Sigmoid colon (tissue), 7 donors: Measurements from ENCODE around the gene ESD. TPM values are rescaled to one million over a fixed set of nuclear protein-coding genes. Genes with fewer than 3 reads are reported as not detected.
"Not testable (repeated sequence)": the region's sequence is repeated elsewhere in the genome, so short reads cannot be mapped to it uniquely, and the experiment has no call there.

ENCODE experiments used
- DNase-seq: peaks from one replicate; pipeline ENCODE4 v3.0.0-alpha.2; 2019
- H3K27ac ChIP-seq, 4 donors: fragments of 200-600 bp; sonication (generic); one replicate each; pipeline ENCODE4 v1.5.1; 2016 to 2019; ENCODE audit warnings: mild to moderate bottlenecking in 1 of 4
- H3K27me3 ChIP-seq, 3 donors: fragments of 200-600 bp; sonication (generic); one replicate each; pipeline ENCODE4 v1.5.1; 2019; ENCODE audit warnings: mild to moderate bottlenecking in 1 of 3
- H3K36me3 ChIP-seq, 4 donors: fragments of 200-600 bp; sonication (generic); one replicate each; pipeline ENCODE4 v1.5.1; 2016 to 2019
- H3K4me1 ChIP-seq, 4 donors: fragments of 200-600 bp; sonication (generic); one replicate each; pipeline ENCODE4 v1.5.1; 2017 to 2019
- H3K4me3 ChIP-seq, 4 donors: fragments of 200-600 bp; sonication (generic); one replicate each; pipeline ENCODE4 v1.5.1; 2017 to 2019; ENCODE audit warnings: mild to moderate bottlenecking in 2 of 4, moderate library complexity in 1 of 4
- H3K9me3 ChIP-seq, 4 donors: fragments of 200-600 bp in 3 of 4; sonication (generic) in 3 of 4; one replicate each; pipeline versions ENCODE4 v1.5.1 to v1.6.1; 2013 to 2019
- EP300 ChIP-seq, 4 donors: sonication (generic); formaldehyde crosslinking; IDR thresholded peaks; one replicate each; pipeline ENCODE4 v1.6.1; 2017; ENCODE audit warnings: antibody characterized with exemption in 4 of 4
- POLR2A ChIP-seq, 2 donors: fragments of 450-650 bp; IDR thresholded peaks; one replicate each; pipeline ENCODE4 v1.6.1; 2016; ENCODE audit warnings: antibody characterized with exemption in 2 of 2, mild to moderate bottlenecking in 2 of 2, moderate library complexity in 2 of 2
- POLR2AphosphoS5 ChIP-seq, 4 donors: sonication (generic); formaldehyde crosslinking; IDR thresholded peaks; one replicate each; pipeline ENCODE4 v1.6.1; 2017; ENCODE audit warnings: antibody characterized with exemption in 4 of 4
- WGBS, 2 donors: extraction: QIAGEN DNeasy Blood & Tissue Kit; methylation state at CpG; one replicate each; pipeline ENCODE4 v1.1.7; 2013; 5-methylcytosine and 5-hydroxymethylcytosine counted together
- intact Hi-C: fragments of 100-400 bp; cut with DNase I; formaldehyde crosslinking; loops from one replicate; pipeline ENCODE4 v1.15.1; 2023
- polyA plus RNA-seq, 3 donors: library from polyadenylated mRNA; stranded (reverse); fragments of 200-250 nt; gene quantifications; one replicate each; pipeline ENCODE4 v1.2.3, GENCODE V29; 2013
- total RNA-seq, 4 donors: library from RNA; depleted of rRNA; stranded (reverse); fragments of >200 nt; gene quantifications; one replicate each; pipeline ENCODE4 v1.1.0, GENCODE V29; 2016
- TF ChIP-seq, protein P1 (sequence below), 4 experiments: fragments of 450-650 bp in 3 of 4; fragments of 200-600 bp in 1 of 4; IDR thresholded peaks; one replicate each; pipeline ENCODE4 v1.5.1; 2016 to 2019; ENCODE audit warnings: antibody characterized with exemption in 4 of 4, mild to moderate bottlenecking in 3 of 4, moderate library complexity in 2 of 4
- donor health status: healthy with polysubstance abuse.
- donor health status: Bipolar disorder and iron deficiency.
- donor health status: healthy.

The ESD gene
- total and polyA plus RNA-seq, 7 donors = 89.5 to 150 (median 131) TPM

- no peak overlapping the region for H3K27ac ChIP-seq
Measured at GRCh38 chr13:46761174-46761573, 35.8 kb downstream of the ESD start.

GRCh38 chr13:46759846-46760245, 37.1 kb downstream of the ESD start:
- H3K27me3 ChIP-seq = no peaks in the 10 kb centered on the region
- no peak overlapping the region for H3K27ac ChIP-seq
- H3K9me3 ChIP-seq = no peaks in the 10 kb centered on the region
- 3 to 24% methylated on average over 2 of the region's 2 CpGs for WGBS, 2 donors
- H3K36me3 ChIP-seq = no peaks in the 10 kb centered on the region
- intact Hi-C loops = no loop called here
- H3K4me1 ChIP-seq = no peaks in the 10 kb centered on the region
- TF ChIP-seq POLR2A (IDR thresholded peaks at IDR 0.05) (no peak), EP300 (IDR thresholded peaks at IDR 0.05) (no peak), POLR2AphosphoS5 (IDR thresholded peaks at IDR 0.05) (no peak)
- TF ChIP-seq, protein P1, sequence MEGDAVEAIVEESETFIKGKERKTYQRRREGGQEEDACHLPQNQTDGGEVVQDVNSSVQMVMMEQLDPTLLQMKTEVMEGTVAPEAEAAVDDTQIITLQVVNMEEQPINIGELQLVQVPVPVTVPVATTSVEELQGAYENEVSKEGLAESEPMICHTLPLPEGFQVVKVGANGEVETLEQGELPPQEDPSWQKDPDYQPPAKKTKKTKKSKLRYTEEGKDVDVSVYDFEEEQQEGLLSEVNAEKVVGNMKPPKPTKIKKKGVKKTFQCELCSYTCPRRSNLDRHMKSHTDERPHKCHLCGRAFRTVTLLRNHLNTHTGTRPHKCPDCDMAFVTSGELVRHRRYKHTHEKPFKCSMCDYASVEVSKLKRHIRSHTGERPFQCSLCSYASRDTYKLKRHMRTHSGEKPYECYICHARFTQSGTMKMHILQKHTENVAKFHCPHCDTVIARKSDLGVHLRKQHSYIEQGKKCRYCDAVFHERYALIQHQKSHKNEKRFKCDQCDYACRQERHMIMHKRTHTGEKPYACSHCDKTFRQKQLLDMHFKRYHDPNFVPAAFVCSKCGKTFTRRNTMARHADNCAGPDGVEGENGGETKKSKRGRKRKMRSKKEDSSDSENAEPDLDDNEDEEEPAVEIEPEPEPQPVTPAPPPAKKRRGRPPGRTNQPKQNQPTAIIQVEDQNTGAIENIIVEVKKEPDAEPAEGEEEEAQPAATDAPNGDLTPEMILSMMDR (IDR thresholded peaks at IDR 0.05) = no peak
- H3K4me3 ChIP-seq = no peak overlapping the region
- DNase-seq = no peak

More at GRCh38 chr13:46761174-46761573, 35.8 kb downstream of the ESD start:
- no peaks in the 10 kb centered on the region for H3K36me3 ChIP-seq
- no peak for TF ChIP-seq EP300 (IDR thresholded peaks at IDR 0.05)
- no peak for TF ChIP-seq POLR2A (IDR thresholded peaks at IDR 0.05)
- TF ChIP-seq, protein P1 (IDR thresholded peaks at IDR 0.05) = no peak
- no peak for TF ChIP-seq POLR2AphosphoS5 (IDR thresholded peaks at IDR 0.05)
- no peak overlapping the region for H3K4me3 ChIP-seq
- intact Hi-C loops = no loop called here
- H3K4me1 ChIP-seq = no peaks in the 10 kb centered on the region
- no peaks in the 10 kb centered on the region for H3K9me3 ChIP-seq
- no peak for DNase-seq
- WGBS, 2 donors = 96 to 98% methylated on average over 4 of the region's 4 CpGs
- no peaks in the 10 kb centered on the region for H3K27me3 ChIP-seq

DNA sequence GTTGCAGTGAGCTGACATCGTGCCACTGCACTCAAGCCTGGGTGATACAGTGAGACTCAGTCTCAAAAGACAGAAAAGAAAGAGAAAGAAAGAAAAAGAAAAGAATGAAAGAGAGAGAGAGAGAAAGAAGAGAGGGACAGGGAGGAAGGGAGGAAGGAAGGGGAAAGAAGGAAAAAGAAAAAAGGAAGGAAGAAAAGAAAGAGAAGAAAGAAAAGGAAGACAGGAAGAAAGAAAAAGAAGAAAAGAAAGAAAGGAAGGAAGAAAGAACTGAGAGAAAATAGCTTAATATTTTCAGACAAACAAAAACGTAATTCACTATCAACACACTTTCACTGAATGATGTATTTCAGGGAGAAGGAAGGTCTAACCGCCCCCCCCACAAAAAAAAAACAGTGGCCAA, 39.3 kb downstream of the ESD start:
- intact Hi-C loops = no loop called here
- DNase-seq = no peak
- H3K9me3 ChIP-seq = no peaks in the 10 kb centered on the region
- no peak overlapping the region for H3K27ac ChIP-seq
- peaks cover 0 to under 1% (median 0%) of the 10 kb centered on the region in 4 donors for H3K36me3 ChIP-seq
- no peaks in the 10 kb centered on the region for H3K27me3 ChIP-seq
- 78 to 82% methylated on average over 3 of the region's 3 CpGs for WGBS, 2 donors
- no peaks in the 10 kb centered on the region for H3K4me1 ChIP-seq
- H3K4me3 ChIP-seq = no peak overlapping the region
- TF ChIP-seq POLR2A (IDR thresholded peaks at IDR 0.05) (no peak), POLR2AphosphoS5 (IDR thresholded peaks at IDR 0.05) (no peak), EP300 (IDR thresholded peaks at IDR 0.05) (no peak)
- TF ChIP-seq, protein P1 (IDR thresholded peaks at IDR 0.05) = no peak

GRCh38 chr13:46756977-46757376, 40.0 kb downstream of the ESD start:
- TF ChIP-seq, protein P1 (IDR thresholded peaks at IDR 0.05) = no peak
- TF ChIP-seq EP300 (IDR thresholded peaks at IDR 0.05) = no peak
- TF ChIP-seq POLR2AphosphoS5 (IDR thresholded peaks at IDR 0.05) = no peak
- no peak for TF ChIP-seq POLR2A (IDR thresholded peaks at IDR 0.05)
- H3K9me3 ChIP-seq = no peaks in the 10 kb centered on the region
- peaks cover 0 to 7% (median 0%) of the 10 kb centered on the region in 4 donors for H3K36me3 ChIP-seq
- H3K4me1 ChIP-seq = no peaks in the 10 kb centered on the region
- no peak overlapping the region for H3K4me3 ChIP-seq
- no peak for DNase-seq
- intact Hi-C loops = no loop called here
- 15 to 43% methylated on average over 4 of the region's 4 CpGs for WGBS, 2 donors
- H3K27ac ChIP-seq = no peak overlapping the region
- H3K27me3 ChIP-seq = no peaks in the 10 kb centered on the region

- H3K27me3 ChIP-seq, H3K4me1 ChIP-seq, H3K27ac ChIP-seq, DNase-seq, intact Hi-C loops, H3K4me3 ChIP-seq, H3K9me3 ChIP-seq: not testable (repeated sequence)
- H3K36me3 ChIP-seq = peaks cover 0 to 22% (median 6%) of the 10 kb centered on the region in 4 donors
- WGBS, 2 donors = 62 to 87% methylated on average over 1 to 4 of the region's 5 CpGs
Measured at GRCh38 chr13:46755508-46755907, 41.5 kb downstream of the ESD start.
